GM10266 (cell line): ENCODE measurements around the gene MED16.

Experiments used
- DNase-seq: peaks from one replicate; pipeline ENCODE4 v3.0.0; 2012; ENCODE audit errors: extremely low spot score
- TF ChIP-seq, protein P1 (sequence below): IDR thresholded peaks from 2 replicates; pipeline ENCODE4 v1.5.1; 2012; ENCODE audit warnings: mild to moderate bottlenecking, low read depth; ENCODE audit not compliant: control insufficient read depth, insufficient read depth; ENCODE audit errors: missing control alignments

The MED16 gene

DNA sequence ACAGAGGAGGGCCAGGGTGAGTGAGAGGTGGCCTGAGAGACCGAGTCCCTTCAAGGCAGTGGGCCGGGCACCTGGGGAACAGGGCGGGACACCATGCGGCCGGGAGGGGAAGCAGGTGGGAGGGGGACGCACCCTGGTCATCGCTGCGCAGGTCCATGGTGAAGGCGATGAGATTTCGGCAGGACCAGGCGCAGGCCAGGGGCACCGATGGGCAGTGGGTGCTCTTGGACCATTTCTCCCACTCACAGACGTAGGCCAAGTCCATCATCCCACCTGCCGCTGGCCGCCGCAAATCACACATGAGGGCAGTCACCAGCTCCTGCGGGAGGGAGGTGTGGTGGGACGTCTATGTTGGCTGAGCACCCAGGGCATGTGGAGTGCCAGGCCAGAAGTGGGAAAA lies 2.2 kb downstream of the MED16 start:
- no peak for DNase-seq
- TF ChIP-seq, protein P1, sequence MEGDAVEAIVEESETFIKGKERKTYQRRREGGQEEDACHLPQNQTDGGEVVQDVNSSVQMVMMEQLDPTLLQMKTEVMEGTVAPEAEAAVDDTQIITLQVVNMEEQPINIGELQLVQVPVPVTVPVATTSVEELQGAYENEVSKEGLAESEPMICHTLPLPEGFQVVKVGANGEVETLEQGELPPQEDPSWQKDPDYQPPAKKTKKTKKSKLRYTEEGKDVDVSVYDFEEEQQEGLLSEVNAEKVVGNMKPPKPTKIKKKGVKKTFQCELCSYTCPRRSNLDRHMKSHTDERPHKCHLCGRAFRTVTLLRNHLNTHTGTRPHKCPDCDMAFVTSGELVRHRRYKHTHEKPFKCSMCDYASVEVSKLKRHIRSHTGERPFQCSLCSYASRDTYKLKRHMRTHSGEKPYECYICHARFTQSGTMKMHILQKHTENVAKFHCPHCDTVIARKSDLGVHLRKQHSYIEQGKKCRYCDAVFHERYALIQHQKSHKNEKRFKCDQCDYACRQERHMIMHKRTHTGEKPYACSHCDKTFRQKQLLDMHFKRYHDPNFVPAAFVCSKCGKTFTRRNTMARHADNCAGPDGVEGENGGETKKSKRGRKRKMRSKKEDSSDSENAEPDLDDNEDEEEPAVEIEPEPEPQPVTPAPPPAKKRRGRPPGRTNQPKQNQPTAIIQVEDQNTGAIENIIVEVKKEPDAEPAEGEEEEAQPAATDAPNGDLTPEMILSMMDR: no peak

DNA sequence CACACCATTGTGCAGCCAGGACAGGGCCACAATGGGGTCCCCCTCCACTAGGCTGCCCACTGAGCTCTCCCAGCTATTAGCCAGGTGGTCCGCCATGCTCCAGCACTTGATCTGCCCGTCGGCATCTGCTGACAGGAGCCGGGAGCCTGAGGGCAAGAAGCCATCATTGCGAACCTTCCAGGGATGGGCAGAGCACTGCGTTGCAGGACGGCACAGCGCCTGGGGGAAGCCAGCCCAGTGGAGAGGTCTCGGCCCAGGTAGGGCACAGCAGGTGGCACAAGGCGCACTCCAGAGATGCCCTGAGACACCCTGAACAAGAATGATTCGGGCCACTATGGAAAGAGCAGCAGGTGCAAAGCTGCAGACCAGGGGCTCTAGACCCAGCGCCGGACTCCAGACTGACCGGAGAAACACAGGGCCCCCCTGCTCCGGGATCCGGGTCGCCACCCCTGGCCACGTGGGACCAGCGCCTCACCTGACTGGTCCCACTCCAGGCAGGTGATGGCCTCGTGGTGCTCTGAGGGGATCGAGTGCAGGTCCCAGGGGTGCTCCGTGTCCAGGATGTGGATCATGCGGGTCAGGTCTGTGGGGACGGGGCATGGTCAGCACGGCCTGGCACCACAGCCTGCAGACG lies 3.2 kb downstream of the MED16 start:
- TF ChIP-seq, protein P1: no peak
- no peak for DNase-seq

DNA sequence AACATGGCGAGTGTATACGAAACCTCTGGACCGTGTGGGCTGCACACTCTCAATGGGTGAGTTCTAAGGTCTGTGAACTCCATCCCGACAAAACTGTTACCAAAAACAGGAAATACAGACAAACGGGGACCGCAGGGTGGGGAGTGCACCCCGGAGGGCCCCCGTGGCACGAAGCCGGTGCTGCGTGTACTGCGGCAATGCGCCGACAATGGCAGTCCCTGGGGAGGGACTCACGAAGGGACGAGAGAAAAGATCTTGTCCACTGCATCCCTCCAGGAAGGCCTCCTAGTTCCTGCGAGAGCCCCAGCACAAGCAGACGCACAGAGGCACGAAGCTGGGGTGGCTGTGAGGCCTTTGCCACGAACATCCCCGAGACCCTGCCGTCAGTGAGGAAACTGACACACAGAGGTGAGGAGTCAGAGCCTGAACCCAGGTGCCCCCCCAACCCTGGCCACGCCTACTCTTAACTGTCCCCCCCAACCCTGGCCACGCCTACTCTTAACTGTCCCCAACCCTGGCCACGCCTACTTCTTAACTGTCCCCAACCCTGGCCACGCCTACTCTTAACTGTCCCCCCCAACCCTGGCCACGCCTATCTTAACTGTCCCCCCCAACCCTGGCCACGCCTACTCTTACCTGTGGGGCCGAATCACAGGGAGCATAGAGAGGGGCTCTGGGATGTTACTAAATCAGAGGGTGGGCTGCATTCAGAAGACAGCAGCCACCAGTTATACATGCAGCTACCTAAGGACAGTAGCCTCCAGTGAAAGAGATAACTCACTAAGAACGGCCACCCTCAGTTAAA lies 4.2 kb downstream of the MED16 start:
- TF ChIP-seq, protein P1: no peak
- DNase-seq: no peak

DNA sequence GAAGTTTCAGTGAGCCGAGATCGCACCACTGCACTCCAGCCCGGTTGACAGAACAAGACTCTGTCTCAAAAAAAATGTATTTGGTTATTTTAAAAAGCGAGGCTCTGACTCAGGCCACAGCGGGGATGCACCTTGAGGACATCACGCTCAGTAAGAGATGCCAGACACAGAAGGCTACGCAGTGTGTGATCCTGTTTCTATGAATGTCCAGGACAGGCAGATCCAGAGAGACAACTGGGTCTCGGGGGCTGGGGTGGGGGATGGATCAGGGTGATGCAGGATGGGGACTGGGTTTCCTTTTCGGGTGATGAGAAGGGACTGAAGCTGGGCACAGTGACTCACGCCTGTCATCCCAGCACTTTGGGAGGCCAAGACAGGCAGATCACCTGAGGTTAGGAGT lies 5.4 kb downstream of the MED16 start:
- no peak for DNase-seq
- TF ChIP-seq, protein P1: no peak

DNA sequence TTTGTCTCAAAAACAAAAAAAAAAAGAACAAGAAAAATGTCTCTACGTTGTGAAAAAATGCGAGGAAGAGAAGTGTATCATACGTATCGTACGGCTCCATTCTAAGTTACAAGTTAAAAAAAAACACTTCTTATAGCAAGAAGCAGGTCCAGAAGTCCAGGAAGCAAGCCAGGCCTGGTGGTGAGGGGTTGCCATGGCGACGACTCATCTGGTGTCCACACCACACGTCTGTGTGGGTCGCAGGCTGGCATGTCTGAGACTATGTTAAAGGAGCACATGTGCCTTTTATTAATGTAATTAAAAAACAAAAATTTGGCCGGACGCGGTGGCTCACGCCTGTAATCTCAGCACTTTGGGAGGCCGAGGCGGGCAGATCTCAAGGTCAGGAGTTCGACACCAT lies 5.9 kb downstream of the MED16 start:
- no peak for DNase-seq
- TF ChIP-seq, protein P1: no peak

DNA sequence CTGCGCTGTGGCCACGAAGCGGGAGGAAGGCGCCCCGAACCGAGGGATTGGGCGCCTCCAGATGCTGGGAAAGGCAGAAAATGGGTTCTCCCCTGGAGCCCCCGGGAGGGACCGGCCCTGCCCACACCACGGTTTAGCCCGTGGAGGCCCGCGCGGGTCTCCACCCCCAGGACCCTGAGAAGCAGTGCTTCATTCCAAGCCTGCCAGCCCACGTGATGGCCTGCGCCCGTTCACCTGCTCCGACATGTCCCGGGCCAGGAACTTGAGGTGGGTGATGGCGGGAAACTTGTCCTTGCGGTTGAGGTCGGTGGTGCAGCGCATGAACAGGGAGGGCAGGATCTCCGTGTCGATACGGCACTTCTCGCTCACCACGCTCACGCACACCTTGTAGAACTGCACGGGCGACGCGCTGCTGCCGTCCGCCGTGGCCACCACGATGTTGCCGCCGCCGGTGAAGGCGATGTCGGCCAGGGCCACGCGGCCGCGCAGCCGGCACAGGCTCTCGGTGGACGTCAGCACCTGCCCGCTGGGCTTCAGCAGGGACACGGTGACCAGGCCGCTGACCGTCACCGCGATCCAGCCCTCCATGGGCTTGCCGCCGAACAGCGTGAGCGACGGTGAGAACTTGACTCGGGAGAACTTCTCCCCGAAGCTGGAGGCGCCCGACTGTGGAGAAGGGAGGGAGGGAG lies 7.3 kb downstream of the MED16 start:
- TF ChIP-seq, protein P1: no peak

More for the DNA sequence above, 7.3 kb downstream of the MED16 start:
- DNase-seq: no peak
